Measurements from ENCODE around the gene EEFSEC.

DNA sequence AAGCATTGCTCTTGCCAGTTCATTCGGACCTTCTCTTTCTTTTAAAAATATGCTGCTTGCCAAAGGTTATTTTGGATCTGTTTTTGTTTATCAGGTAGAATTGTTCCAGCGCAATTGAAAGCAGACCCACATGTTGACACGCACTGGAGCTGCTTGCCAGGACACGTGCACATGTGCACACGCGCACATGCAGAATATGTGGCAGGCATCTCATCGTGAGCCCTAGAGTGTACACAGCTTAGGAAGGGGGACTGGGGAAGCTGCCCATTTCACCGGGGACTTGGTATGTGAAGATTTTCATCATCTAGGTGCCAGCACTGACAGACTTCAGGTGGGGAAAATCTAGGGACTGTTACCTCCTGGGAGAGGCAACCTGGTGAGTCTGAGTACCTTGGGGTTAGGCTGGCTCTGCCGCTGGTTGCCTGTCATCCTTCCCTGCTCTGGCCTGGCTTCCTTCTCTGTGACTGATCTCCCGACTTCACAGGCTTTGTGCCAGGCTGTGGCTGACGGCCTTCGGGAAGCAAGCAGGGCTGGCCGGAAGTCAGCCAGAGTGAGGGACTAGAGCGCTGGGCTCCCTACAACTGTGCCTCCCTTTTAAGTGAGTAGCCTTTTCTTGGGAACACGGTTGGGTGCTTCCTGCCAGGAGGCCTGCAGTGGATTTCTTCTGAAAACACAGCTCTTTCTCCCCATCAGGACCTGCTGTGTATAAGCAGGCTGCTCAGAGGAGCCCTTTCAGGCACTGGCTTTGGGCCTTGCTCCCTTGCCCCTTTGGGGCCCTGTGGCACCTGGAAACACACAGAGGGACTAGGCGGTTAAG is 129.3 kb downstream of the EEFSEC start:
- TF ChIP-seq POLR2AphosphoS5 (IDR thresholded peaks at IDR 0.05; ENCODE audit: low read depth) (no peak), SPI1 (IDR thresholded peaks at IDR 0.05; ENCODE audit: borderline replicate concordance, low read depth) (no peak)
- TF ChIP-seq, protein P1, sequence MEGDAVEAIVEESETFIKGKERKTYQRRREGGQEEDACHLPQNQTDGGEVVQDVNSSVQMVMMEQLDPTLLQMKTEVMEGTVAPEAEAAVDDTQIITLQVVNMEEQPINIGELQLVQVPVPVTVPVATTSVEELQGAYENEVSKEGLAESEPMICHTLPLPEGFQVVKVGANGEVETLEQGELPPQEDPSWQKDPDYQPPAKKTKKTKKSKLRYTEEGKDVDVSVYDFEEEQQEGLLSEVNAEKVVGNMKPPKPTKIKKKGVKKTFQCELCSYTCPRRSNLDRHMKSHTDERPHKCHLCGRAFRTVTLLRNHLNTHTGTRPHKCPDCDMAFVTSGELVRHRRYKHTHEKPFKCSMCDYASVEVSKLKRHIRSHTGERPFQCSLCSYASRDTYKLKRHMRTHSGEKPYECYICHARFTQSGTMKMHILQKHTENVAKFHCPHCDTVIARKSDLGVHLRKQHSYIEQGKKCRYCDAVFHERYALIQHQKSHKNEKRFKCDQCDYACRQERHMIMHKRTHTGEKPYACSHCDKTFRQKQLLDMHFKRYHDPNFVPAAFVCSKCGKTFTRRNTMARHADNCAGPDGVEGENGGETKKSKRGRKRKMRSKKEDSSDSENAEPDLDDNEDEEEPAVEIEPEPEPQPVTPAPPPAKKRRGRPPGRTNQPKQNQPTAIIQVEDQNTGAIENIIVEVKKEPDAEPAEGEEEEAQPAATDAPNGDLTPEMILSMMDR (IDR thresholded peaks at IDR 0.05; ENCODE audit: insufficient read depth, low read length) = no peak
- TF ChIP-seq, protein P2, sequence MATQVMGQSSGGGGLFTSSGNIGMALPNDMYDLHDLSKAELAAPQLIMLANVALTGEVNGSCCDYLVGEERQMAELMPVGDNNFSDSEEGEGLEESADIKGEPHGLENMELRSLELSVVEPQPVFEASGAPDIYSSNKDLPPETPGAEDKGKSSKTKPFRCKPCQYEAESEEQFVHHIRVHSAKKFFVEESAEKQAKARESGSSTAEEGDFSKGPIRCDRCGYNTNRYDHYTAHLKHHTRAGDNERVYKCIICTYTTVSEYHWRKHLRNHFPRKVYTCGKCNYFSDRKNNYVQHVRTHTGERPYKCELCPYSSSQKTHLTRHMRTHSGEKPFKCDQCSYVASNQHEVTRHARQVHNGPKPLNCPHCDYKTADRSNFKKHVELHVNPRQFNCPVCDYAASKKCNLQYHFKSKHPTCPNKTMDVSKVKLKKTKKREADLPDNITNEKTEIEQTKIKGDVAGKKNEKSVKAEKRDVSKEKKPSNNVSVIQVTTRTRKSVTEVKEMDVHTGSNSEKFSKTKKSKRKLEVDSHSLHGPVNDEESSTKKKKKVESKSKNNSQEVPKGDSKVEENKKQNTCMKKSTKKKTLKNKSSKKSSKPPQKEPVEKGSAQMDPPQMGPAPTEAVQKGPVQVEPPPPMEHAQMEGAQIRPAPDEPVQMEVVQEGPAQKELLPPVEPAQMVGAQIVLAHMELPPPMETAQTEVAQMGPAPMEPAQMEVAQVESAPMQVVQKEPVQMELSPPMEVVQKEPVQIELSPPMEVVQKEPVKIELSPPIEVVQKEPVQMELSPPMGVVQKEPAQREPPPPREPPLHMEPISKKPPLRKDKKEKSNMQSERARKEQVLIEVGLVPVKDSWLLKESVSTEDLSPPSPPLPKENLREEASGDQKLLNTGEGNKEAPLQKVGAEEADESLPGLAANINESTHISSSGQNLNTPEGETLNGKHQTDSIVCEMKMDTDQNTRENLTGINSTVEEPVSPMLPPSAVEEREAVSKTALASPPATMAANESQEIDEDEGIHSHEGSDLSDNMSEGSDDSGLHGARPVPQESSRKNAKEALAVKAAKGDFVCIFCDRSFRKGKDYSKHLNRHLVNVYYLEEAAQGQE (IDR thresholded peaks at IDR 0.05; ENCODE audit: insufficient replicate concordance, low read depth) = no peak

Measured in HL-60 (cell line).